ENCODE measurements around the gene LIN28B.
"Not testable (repeated sequence)": the region's sequence is repeated elsewhere in the genome, so short reads cannot be mapped to it uniquely, and the experiment has no call there.

Gene LIN28B

DNA sequence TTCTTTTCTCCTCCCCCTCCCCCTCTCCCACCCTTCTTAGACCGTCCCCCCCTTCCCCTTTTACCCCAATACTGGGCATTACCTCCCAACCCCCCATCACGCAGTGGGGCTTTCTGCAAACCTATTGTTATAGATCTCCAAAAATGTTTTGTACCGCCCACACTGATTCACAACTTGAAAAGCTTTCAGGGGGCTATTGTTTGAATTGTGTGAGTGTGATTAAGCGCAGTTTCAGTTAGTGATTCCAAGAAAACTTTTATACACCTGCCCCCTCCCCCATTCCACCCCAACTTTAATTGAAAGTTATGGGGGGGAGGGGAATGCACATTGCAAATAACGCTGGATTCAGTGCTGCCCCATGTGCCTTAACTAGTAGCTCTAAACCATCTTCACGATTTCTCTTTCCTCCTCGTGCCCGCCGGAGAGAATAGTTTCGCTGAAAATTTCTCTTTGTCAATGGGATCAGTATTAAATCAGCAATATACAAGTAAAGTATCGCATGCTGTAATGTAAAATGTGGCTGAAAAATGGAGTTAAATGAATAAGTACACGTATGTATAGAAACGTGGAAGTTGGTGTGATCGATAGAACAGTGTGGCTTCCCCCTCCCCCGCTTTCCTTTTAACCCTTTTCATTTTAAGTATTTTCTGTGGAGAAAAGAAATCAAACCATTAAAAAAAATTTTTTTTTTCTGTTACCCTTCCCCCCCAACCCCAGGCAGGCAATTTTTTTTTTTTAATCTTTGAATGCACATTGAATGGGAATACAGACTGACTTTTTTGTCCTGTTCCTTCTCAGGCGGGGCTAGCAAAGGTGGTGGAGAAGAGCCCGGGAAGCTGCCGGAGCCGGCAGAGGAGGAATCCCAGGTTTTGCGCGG, 632 bp downstream of the LIN28B start:
- no peak for DNase-seq

DNA sequence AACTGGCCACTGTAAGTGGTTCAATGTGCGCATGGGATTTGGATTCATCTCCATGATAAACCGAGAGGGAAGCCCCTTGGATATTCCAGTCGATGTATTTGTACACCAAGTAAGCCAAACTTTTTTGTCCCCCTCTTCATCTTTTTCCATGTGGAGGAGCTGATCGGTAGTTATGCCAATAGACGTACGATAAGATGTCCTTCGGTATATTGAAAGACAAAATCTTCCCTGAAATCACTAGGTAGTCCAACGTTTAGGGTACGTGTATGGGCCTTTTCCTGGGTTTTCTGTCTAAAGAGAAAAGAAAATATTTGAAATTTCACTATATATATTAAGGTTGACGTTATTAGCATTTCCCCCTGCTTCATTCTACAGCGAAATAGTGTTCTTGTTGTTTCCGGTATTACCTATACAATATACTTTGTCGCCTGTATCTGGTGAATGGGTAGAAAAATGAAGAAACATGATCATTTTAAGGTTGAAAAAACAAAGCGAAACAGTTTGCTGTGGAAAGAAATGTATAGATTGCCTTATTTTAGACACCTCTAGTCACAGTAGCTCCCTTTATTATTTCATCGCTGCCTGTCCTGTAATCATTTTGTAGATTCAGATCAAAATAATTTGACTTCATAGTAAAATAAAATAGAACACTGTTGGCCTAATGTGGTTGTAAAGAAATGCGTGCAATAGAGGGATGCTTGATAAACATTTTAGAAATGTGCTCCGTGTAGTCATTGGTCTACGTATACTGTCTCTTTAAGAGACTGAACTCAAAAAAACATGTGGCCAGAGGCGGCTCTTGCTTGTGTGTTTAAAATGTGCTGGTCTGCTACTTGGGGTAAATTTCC, 1.5 kb downstream of the LIN28B start:
- no peak for DNase-seq

DNA sequence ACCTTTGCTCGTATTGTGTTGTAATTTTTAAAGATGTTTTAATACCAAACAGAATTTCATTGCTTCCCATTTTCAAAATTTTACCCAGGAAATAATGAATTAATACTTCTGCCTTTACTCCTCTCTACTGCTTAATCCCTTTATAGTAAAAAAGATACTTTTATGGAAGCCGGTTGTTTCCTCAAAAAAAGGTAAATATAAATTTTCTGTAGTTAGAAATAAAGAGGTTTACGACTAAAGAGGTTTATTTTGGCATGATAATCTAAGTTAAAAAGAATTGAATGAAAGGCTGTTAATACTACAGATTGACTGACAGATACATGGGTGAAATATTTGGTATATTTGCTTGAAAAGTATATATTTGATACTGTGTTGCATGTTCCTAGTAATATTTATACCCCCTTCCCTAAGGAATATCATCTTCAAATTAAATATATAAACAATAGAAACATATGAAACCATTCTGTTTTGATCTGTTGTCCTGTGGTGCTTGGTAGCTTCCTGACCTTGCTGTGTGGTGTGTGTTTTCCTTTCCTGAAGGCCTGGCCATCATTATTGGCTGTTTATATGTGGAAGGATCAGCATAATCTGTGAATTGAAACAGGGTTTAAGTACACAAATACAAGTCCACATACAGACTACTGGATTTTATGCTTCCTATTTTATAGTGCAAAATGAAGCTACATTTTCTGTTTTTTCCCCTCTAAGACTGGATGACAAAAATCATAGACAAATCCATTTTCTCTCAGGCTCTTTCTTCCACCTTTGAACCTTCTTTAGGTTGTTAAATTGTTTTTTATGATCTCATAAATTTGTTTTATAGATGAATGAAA, 2.3 kb downstream of the LIN28B start:
- DNase-seq: no peak

DNA sequence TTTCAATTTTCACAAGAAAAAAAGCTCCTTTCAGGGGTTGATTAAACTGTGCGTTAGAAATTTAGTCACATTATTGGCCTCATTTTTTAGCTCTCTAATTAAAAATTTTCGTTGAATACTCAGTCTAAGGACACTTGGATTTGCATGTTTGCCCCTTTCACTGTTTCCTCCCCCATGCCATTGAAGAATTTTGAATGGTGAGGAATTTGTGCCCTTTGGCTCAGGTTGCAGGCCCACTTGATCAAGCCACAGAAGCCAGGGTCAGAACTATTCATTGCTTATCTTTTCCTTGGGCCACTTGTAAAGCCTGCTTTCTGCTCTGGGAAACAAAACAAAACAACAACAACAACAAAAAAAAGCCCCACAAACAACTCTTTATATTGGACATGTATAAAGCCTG, 12.2 kb downstream of the LIN28B start:
- no peak for DNase-seq

DNA sequence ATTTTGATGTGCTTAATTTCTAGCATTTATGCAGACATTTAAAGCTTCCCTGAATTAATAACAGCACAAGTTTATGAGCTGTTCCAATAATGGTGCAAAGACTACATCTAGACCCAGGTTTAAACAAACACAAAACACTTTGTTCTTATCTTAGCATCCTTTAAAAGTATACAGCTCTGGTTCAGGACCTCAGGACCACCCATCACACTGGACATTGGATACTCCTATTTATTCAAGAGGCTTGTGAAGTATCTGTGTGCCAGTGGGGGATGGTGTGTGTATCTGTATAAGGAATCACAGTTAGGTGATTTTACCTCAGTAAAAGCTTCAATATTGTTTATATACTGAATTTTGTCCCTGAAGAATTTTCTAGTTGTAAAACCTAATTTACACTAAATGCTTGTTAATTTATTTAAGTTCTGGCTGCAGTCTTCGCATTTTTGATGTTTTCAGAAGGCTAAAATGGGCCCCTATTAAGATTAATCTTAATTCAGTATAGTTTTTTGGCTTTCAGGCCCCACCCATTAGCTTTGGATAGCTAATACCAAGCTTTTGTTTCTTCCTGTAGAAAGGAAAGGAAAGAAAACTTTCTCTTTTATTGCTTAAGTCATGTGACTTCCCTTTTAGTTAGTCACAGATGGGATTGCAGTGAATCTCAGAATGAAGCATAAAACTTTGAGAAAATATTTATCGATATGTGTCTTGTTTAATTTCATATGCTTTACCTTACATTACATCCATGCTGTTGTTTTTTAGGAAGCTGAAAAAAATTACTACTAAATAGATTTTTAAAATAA, 13.1 kb downstream of the LIN28B start:
- DNase-seq: no peak

DNA sequence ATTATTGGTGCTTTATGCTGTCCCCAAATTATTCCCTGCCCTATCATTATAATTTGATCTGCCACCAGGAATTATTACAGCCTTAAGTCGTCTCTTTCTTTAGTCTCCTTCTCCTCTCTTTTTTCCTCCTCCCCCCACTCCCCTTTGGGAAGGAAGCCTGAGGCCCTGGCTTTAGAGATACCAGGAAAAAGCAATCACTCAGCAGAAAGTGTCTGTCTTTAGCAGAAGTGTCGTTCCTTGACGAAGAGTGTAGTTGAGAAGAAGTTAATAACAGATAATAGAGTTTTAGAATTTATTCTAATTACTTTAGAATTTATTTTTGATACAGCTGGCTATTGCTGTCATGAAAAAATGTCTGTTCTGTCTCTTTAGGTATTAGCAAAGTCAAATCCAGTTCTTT, 16.5 kb downstream of the LIN28B start:
- DNase-seq: no peak

DNA sequence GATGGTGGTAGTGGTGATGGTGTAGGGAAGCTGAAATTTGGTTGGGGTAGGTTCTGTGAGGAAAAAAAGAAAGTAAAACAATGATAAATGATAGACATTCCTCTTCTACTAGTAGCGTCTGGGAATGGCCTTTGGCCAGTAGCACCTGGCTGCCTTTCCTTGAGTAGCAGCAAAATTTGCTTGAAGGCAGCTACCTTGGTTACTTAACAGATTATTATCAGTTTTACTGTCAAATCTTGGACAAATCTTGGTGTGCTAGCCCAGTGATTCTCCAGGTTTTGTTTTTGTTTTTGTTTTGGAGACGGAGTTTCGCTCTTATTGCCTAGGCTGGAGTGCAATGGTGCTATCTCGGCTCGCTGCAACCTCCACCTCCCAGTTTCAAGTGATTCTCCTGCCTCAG, 26.4 kb downstream of the LIN28B start:
- DNase-seq: no peak

DNA sequence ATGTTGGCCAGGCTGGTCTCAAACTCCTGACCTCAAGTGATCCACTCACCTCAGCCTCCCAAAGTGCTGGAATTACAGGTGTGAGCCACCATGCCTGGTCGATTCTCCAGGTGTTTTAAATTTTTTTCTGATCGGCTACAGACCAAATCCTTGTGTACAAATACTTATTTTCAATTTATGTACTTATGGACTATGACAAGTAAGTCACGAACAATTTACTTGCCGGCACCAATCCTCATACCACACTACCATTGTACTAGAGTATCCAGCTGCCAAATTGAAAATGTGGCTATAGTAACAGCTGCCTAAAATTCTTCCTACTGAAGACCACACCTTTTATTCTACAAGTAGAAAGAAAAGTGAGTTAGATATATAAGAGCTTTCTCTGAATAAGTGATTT, 26.9 kb downstream of the LIN28B start:
- no peak for DNase-seq

DNA sequence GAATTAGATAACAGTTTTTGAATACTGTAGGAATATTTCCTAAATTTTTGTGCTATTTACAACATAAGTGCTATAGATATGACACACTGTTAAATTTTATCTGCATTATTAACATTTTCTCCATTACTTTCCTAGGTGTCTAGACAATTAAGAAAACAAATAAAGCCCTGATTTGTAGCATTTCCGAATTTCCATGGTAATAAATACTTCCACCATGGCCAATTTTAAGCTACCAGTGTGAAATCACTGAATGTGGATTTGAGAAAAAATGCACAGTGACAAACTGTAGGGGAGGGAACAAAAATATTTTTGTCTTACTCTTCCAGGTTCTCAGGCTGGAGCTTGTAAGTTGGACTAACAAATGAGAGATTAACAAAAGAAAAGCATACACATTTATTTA, 27.9 kb downstream of the LIN28B start:
- no peak for DNase-seq

DNA sequence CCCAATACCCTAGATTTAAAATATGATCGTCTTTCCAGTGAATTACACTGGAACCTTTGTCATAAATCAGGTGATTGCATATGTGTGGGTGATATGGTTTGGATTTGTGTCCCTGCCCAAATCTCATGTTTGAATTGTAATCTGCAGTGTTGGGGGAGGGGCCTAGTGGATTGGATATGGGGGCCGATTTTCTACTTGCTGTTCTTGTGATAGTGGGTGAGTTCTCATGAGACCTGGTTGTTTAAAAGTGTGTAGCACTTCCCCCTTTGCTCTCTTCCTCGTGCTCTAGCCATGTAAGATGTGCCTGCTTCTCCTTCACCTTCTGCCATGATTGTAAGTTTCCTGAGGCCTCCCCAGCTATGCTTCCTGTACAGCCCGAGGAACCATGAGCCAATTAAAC, 29.0 kb downstream of the LIN28B start:
- DNase-seq: not testable (repeated sequence)

DNA sequence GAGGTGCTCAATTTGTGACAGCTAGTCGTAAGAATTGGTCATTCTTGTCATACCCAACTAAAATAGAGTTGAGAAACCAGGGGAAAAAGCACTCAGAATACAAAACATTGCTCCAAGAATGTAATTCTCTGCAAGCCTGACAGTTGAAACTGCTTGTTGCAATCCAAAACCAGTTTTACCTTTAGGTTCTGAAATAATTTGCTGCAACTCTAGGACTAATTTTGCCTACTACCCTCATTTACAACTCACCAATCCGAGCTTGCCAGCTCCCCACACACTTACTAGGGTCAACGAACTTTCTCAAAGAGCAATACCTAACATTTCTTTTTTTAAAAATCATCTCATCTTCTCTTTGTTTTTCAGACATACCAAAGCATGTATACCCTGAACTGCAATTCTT, 29.7 kb downstream of the LIN28B start:
- DNase-seq: no peak

DNA sequence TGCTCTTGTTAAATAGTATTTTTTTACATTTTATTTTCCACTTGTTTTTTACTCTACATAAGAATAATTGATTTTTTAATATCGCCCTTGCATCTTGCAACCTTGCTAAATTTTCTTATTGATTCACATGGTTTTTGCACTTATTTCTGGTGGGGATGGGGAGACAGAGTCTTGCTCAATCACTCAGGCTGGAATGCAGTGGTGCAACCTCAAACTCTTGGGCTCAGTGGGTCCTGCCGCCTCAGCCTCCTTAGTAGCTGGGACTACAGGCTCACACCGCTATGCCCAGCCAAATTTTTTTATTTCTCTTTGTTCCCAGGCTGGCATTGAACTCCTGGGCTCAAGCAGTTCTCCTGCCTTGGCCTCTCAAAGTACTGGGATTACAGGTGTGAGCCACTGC, 30.3 kb downstream of the LIN28B start:
- no peak for DNase-seq

DNA sequence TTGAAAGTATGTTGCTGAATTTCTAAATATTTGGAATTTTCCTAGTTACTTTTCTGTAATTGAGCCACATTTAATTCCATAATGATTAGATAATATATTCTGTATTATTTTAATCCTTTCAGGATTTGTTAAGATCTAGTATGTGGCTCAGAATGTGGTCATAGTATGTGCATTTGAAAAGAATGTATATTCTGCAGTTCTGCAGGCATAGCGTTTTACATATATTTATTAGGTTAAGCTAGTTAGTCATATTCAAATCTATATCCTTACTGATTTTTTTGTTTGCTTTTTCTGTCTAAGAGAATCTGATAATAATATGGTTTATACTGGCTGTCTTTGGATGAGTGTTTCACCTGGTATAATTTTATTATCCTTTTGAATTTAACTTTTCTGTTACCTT, 33.2 kb downstream of the LIN28B start:
- no peak for DNase-seq

DNA sequence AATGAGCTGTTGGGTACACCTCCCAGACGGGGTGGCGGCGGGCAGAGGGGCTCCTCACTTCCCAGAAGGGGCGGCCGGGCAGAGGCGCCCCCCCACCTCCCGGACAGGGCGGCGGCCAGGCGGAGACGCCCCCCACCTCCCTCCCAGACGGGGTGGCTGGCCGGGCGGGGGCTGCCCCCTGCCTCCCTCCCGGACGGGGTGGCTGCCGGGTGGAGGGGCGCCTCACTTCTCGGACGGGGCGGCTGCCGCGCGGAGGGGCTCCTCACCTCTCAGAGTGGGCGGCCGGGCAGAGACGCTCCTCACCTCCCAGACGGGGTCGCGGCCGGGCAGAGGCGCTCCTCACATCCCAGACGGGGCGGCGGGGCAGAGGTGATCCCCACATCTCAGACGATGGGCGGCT, 34.2 kb downstream of the LIN28B start:
- DNase-seq: not testable (repeated sequence)

DNA sequence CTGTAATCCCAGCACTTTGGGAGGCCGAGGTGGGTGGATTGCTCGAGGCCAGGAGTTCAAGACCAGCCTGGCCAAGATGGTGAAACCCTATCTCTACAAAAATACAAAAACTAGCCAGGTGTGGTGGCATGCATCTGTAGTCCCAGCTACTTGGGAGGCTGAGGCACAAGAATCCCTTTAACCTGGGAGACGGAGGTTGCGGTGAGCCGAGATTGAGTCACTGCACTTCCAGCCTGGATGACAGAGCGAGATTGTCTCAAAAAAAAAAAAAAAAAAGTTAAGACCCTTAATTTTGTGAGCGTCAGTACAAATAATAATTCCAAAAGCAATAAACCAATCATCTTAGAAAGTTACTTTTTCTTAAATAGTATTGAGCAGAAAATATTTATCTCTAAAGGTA, 36.7 kb downstream of the LIN28B start:
- DNase-seq: not testable (repeated sequence)

DNA sequence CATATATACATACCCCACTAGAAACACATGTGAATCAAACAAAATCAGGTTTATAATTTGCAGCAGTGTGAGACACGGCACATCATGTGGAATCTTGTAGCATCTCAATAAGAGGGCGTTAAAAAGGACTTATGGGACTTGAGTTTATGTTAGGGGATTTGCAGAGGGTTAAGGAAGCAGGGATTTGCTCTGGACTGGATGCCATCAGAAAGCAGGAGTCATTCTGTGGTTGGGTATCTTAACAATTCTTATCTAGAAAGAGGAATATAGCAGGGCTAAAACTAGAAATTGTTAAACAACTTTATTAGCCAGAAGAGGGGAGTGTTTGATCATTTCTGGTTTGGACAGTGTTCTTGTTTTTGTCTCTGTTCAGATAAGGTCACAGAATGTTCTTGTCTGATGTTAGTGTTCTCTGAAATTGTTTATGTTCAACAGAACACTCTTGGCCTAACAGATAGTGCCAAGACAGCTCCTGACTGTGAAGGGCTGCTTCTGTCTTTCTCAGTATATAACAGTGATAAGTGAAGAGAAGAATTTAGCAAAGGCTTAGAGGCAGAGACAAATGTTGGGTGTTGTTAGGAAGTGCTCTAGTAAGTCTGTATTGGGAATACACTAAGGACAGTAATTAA, 39.2 kb downstream of the LIN28B start:
- no peak for DNase-seq

DNA sequence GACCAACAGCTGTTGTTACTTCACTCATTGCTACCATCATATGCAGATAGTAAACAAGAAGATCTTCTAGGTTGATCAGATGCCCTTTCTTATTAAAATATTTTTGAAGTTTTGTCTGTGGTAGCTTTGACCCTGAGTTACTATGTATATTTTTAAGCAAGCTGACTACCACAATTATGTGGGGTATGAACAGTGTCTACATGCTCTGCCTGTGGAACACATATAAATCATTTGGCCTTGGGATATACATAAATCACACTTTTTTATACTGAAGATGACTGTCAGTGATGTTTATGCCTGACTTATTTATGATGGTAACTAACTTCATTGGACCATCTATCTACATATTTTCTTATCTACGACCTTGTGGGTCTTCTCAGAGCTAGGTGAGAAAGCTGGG, 44.2 kb downstream of the LIN28B start:
- DNase-seq: no peak

DNA sequence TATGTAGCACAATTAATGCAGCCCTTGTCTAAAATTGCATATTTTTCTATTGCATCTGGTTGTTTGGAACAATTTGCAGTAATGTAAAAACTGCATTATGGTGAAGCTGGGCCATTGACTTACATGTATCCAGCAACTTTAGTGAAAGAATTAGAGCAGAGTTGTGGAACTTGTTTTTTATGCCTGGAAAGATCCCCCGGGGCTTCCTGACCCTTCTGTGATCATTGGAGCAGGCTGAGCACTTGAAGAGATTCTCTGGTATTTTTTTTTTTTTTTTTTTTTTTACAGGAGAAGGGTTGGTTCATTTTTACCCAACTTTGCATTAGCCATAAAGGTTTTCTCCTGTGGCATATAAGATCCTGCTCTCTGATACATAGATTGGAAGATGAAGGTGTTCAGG, 45.0 kb downstream of the LIN28B start:
- no peak for DNase-seq

DNA sequence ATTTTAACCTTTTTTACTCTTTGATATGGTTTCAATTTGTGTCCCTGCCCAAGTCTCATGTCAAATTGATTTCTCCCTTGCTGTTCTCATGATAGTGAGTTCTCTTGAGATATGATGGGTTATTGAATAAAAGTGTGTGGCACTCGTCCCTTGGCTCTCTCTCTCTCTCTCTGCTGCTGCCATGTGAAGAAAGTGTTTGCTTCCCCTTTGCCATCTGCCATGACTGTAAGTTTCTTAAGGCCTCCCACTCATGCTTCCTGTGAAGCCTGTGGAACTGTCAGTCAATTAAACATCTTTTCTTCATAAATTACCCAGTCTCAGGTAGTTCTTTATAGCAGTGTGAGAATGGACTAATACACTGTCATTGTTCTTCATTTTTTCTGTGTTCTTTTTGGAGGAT, 48.5 kb downstream of the LIN28B start:
- no peak for DNase-seq

DNA sequence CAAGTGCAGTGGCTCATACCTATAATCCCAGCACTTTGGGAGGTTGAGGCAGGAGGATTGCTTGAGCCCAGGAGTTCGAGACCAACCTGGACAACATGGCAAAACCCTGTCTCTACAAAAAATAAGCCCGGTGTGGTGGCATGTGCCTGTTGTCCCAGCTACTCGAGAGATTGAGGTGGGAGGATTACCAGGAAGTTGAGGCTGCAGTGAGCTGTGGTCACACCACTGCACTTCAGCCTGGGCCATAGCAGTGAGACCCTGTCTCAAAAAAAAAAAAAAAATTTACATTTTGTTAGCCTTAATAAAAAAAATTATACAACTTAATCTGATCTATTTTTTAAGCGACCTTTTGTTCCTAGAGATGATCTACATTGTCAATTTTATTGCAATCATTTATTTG, 56.6 kb downstream of the LIN28B start:
- DNase-seq: not testable (repeated sequence)

DNA sequence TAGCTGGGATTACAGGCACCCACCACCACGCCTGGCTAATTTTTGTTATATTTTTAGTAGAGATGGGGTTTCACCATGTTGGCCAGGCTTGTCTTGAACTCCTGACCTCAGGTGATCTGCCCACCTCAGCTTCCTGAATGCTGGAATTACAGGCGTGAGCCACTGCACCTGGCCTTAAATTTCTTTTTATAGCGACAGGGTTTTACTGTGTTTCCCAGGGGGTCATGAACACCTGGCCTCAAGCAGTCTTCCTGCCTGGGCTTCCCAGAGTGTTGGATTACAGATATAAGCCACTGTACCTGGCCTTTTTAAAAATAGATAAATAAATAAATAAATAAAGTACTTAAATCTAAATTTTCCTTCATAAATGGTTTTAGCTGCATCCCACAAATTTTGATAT, 57.5 kb downstream of the LIN28B start:
- DNase-seq: no peak

DNA sequence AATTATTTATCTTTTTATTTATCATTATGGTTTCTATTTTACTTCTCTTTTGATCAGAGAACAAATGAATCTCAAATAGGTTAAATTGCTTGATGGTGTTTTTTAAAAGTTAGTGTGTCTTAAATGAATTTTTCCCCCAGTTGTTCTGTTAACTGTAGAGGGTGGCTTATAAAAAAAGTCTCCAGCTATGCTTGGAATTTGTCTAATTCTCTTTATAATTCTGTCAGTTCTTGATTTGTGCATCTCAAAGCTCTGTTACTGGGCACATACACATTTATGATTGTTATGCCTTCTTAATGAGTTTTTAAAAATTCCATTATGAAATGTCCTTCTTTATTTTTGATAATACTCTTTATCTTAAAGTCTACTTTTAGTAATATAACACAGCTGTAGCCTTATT, 58.0 kb downstream of the LIN28B start:
- DNase-seq: no peak
